Measurements from ENCODE around the gene RNF214. TPM values are rescaled to one million over a fixed set of nuclear protein-coding genes. Genes with fewer than 3 reads are reported as not detected.
"Not testable (repeated sequence)": the region's sequence is repeated elsewhere in the genome, so short reads cannot be mapped to it uniquely, and the experiment has no call there.

The RNF214 gene
- total RNA-seq, 1 experiment from 2014 or later: 7.9 TPM

DNA sequence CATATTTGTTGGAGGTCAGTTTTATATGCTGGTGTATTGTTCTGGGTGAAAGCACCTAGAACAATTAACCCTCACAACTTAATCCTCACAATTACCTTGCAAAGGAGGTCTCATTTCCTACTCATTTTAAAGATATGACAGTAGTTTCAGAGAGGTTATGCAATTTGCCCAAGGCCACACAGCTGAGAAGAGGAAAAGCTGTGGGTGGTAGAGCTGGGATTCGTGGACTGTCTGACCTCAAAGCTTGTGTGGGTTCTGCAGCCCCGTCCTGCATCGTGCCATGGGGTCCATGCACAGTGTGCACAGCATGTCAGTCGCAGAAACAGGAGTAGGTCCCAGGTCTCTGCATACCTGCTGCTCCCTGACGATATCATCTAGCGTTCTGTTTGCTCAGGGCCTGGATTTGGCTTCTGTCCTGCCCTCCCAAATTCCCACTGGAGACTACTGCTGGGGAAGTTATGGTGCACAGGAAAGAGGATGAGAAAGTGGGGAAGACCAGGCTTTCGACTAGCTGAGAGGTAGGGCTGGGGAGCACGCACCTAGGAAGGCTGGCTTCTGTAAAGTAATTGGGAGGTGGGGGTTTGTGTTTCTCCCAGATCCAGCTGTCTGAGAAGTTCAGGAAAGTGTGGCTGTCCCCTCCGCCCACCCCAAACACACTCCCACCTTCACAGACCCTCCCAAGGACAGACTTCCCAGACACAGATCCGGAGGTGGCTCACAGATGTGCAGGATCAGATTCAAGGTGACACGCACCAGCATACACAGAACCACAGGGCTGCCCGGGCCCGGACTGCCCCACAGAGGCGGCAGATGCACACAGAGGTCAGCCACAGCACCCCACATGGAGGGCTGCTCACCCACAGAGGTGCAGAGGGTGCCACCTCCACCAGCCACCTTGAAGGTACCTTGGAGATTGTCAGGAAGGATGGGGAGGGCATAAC is 81.6 kb downstream of the RNF214 start:
- DNase-seq (ENCODE audit: low read depth): no peak

- DNase-seq (ENCODE audit: low read depth): no peak
Measured at GRCh38 chr11:117314840-117315239, 82.4 kb downstream of the RNF214 start.

DNA sequence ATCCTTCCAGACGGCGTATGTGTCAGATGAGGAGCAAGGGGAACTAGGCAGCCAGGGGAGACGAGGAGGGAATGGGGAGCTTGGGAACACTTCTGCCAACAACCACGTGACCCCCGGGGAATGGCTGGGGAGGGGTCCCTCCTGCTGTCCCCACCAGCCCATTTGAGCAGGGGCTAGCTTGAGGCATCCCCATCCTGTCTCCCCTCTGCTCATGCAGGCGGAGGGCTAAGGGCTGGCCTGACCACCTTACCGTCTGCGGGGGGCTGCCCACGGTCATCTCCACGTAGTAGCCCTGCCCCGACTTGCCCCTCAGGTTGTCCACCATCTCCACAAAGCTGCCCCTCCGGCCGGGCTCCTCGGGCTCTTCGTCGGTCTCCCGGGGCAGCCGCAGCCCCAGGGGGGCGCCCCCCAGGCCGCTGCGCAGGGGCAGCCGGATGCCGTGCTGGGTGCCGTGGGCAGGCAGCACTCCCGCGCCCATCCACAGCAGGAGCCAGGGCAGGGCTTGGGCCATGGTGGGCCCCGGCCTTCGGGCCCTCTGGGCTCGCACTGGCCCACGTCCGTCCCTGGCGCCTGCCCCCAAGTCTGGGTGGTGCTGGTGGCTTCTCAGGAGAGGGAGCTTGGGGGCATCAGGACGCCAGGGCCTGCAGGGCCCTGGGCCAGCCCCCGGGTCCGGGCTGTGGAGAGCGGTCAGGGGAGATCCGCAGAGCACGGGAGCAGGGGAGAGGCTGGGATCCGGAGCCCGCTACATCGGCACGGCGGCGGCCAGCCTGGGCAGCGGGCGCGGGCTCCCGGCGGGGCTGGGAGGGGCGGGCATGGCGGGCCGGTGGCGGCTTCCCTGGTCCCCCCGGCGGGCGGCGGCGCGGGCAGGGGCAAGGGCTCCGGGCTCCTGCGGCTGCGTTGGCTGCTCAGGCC is 83.1 kb downstream of the RNF214 start:
- DNase-seq (ENCODE audit: low read depth): peak; percentile 13

DNA sequence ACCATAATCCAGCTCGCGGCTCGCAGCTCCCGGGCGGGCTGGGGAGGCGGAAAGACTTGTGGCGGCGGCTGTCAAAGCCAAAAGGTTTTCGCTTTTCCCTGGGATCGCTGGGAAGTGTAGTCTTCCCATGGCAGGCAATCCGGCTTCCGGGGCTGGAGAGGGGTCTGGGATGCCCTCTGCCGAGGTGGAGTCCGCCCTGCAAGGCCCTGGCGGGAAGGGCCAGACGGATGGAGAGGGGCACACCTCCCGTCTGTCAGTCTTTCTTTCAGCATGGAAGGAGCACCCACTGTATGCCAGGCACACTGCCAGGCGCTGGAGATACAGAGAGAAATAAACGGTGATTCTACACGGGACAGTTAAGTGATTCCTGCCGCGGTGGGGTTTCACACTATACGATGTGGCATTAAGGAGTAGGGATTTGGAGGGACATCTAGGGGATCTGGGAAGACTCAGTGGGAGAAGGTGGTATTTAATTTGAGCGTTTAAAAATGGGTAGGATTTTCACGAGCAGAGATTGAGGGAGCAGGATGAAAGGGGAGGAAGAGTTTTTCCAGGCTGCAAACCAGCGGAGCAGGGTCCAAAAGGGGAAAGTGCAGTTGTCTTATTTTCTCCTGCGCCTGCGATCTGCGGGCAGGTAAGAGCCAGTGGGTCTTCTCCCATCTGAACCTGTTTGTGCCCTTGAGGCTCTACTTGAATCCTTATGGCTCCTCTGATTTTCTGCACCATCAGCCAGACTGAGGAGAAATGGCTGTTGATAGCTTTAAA is 83.9 kb downstream of the RNF214 start, which contains the start of gene BACE1:
Gene BACE1, minus strand, starts transcription at position 60 of the 765 bp plus-strand sequence. CDS start 461 bp downstream, outside the sequence.
- peak; percentile 89 for DNase-seq (ENCODE audit: low read depth)

- no peak for DNase-seq (ENCODE audit: low read depth)
Measured at GRCh38 chr11:117318738-117319137, 86.3 kb downstream of the RNF214 start.

GRCh38 chr11:117319214-117319840 is 86.9 kb downstream of the RNF214 start:
- DNase-seq (ENCODE audit: low read depth): peak; percentile 36

- DNase-seq (ENCODE audit: low read depth): not testable (repeated sequence)
Measured at GRCh38 chr11:117327255-117327566, 94.7 kb downstream of the RNF214 start.

GRCh38 chr11:117327567-117328374 is 95.3 kb downstream of the RNF214 start, which contains the start of gene CEP164:
Gene CEP164 (plus strand): TSS chr11:117327854. CDS start chr11:117338587, 10,733 bp downstream.
- peak; percentile 97 for DNase-seq (ENCODE audit: low read depth)

DNA sequence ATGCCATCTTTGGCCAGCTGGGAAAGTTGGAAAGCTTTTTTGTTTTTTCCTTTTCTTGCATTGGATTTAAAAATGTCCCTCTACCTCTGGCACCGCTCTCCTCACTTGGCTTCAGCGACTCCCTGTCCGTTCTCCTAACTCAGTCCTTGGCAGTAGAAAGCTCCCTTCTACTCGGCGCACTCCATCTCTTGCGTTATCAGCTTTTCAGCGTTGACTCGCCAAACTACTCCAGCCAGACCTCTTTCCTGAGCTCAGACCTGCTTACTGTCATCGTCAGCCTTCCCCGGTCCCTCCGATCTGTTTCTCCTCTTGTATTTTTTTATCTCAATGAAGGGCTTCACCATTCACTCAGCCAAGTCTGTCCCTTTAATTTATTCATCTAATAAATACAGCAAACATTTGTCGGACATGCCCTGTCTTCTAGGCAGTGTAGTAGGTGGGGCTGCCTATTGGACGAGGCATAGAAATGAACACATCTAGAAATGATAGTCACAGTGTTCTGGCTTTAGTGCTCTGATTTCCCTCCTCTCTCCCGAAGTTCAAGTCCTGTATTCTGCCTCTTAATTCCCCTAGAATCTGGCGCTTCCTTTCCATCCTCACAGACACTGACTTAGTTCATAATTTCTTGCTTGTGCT is 96.0 kb downstream of the RNF214 start:
- DNase-seq (ENCODE audit: low read depth): peak; percentile 49

DNA sequence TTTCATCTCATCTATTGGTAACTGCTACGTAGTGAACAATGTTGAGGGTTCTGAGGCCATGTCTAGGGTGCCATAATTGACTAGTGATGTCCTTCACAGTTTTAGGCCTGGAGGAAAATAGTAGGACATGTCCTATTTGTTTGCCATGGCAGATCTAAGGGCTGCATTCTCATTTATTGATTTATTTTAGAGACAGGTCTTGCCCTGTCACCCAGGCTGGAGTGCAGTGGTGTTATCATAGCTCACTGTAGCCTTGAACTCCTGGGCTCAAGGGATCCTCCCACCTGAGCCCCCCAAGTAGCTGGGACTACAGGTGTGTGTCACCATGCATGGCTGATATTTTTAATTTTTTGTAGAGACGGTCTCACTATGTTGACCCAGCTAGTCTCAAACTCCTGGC is 100.4 kb downstream of the RNF214 start:
- DNase-seq (ENCODE audit: low read depth): no peak

DNA sequence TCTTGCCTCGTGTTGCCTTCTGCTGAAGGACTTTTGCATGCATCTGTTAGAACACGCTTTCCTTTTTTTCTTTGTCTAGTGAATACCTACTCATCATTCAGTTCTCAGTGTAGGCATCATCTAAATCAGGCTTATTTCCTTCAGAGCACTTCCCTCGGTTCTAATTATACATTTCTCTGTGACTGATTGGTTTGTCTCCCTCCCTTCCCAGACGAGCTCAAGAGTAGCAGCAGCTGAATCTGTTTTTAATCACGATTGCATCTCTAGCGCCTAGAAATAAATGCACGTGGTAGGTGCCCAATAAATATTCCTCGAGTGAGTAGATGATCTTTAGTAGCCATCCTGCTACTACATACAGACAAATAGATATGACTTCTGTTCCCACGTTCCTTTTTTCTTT is 101.4 kb downstream of the RNF214 start:
- no peak for DNase-seq (ENCODE audit: low read depth)

DNA sequence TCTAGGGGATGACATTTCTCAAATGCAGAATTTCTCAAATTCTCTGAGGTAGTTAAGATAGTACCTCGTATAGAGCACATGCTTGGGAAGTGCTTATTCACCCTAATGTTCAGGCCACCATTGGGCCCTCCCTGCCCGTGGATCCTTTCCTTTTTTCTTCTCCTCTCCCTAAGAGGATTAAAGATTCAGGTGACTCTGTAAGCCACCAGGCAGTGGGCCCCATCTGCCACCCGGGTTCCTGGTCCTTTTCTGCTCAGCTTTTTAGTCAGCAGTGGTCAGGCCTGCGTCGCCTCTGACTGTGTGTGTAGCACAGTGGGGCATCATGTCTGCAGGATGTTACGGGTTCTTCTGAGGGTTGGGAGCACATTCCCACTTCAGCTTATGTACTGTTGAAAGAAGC is 102.4 kb downstream of the RNF214 start:
- DNase-seq (ENCODE audit: low read depth): no peak

DNA sequence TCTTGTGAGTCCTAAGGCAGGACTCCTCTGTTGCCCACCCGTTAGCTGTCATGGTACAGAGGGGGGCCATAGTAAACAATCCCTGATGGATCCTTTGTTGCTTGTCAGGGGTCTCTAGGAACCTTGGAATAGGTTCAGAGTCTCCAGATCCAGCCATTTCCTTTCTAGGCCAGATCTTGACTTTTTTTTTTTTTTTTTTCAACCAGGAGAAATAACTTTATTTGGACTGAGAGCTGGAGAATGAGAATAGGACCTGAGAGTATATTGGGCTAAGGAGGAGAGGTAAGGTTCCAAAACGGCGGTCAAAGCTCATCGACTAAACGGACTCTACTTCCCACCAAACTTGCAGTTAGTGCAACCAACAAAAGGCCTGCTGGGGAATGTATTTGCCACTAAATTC is 102.9 kb downstream of the RNF214 start:
- no peak for DNase-seq (ENCODE audit: low read depth)

Other genes with a start within 250 kb of the RNF214 start
- 9.6 and 11.0 TPM in 2 replicates for gene SIK3, start 134.2 kb upstream of the RNF214 start, total RNA-seq (2014; rRNA removed; shearing (Covaris generic))
- 104 and 152 TPM in 2 replicates for gene PAFAH1B2, start 88.4 kb upstream of the RNF214 start, total RNA-seq (2014; rRNA removed; shearing (Covaris generic))
- 13.6 and 20.1 TPM in 2 replicates for gene SIDT2, start 53.9 kb upstream of the RNF214 start, total RNA-seq (2014; rRNA removed; shearing (Covaris generic))
- gene TAGLN, start 33.3 kb upstream of the RNF214 start, total RNA-seq (2014; rRNA removed; shearing (Covaris generic)): 335 and 409 TPM in 2 replicates
- 32.0 and 33.6 TPM in 2 replicates for gene PCSK7, start 598 bp upstream of the RNF214 start, total RNA-seq (2014; rRNA removed; shearing (Covaris generic))
- 0.39 and 2.3 TPM in 2 replicates for gene BACE1-AS, start 58.7 kb downstream of the RNF214 start, total RNA-seq (2014; rRNA removed; shearing (Covaris generic))
- 40.9 and 43.3 TPM in 2 replicates for gene BACE1, start 83.6 kb downstream of the RNF214 start, total RNA-seq (2014; rRNA removed; shearing (Covaris generic))
- gene CEP164, start 95.2 kb downstream of the RNF214 start, total RNA-seq (2014; rRNA removed; shearing (Covaris generic)): 8.4 and 20.6 TPM in 2 replicates